ENCODE data around the gene ABHD14A. TPM values are rescaled to one million over a fixed set of nuclear protein-coding genes. Genes with fewer than 3 reads are reported as not detected.

The ABHD14A gene
- polyA plus RNA-seq, 1 of the 3 experiments (the other 2 are of a cell fraction), result 31.5 TPM

DNA sequence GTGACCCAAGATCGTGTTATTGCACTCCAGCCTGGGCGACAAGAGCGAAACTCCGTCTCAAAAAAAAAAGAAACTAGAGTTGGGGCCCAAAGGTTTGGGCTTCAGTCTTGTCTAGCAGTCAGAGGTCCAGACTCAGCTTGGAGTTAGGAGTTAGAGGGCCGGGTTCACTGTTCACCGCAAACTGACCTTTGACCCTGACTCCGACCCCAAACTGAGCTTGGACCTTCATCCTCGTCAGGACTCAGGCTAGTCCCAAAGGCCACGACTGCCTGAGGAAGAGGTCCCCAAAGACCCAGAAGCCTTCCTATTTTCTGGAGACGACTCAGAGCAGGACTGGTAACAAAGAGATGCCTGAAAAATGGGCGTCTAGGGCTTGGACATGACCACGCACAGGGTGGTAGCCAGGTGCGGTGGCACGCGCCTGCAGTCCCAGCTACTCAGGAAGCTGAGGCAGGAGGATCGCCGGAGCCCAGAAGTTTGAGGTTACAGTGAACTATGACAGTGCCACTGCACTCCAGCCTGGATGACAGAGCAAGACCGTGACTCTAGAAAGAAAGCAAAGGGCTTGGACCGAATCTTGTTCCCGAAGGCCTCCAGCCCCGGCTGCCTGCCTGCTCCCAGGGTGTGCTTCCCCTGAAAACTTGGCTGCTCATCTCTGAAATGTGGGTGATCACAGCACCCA lies 43.6 kb downstream of the ABHD14A start:
- no peaks in the 10 kb centered on the region for H3K36me3 ChIP-seq (replicated peaks in 1 of 2; ENCODE audit: control insufficient read depth in 1 of 2, insufficient read depth in 2 of 2, low read length in 1 of 2)
- no peak overlapping the region for H3K4me3 ChIP-seq (ENCODE audit: low read depth in 2 of 2, low read length in 1 of 2)
- H3K9ac ChIP-seq, result no peak overlapping the region
- H4K20me1 ChIP-seq (ENCODE audit: insufficient read depth), result no peaks in the 10 kb centered on the region
- no peak for TF ChIP-seq SIN3A (IDR thresholded peaks at IDR 0.05; ENCODE audit: borderline replicate concordance, low read depth, low read length)
- TF ChIP-seq, protein P1, sequence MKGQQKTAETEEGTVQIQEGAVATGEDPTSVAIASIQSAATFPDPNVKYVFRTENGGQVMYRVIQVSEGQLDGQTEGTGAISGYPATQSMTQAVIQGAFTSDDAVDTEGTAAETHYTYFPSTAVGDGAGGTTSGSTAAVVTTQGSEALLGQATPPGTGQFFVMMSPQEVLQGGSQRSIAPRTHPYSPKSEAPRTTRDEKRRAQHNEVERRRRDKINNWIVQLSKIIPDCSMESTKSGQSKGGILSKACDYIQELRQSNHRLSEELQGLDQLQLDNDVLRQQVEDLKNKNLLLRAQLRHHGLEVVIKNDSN (IDR thresholded peaks at IDR 0.05; ENCODE audit: borderline replicate concordance, low read depth), result no peak
- no peaks in the 10 kb centered on the region for H3K79me2 ChIP-seq (ENCODE audit: insufficient read depth)
- H2AFZ ChIP-seq (ENCODE audit: low read depth), result no peak overlapping the region
- 92% methylated on average over 21 of the region's 21 CpGs for WGBS (ENCODE audit: low lambda C conversion rate)
- ChIA-PET POLR2A (interaction anchor here (0.9 kb wide), 1 partner anchor 23 kb away, joined by 3 read pairs; the partner anchor contains the start of gene RPL29), CTCF (interaction anchor here (1.6 to 24.7 kb wide), 4 partner anchors 10 to 105 kb away, joined by 5 to 983 read pairs (median 82); partner anchors contain the start of gene DUSP7)
- no peak overlapping the region for H3K4me2 ChIP-seq
- H3F3A ChIP-seq (replicated peaks; ENCODE audit: insufficient read depth), result peaks cover 3% of the 10 kb centered on the region
- no peaks in the 10 kb centered on the region for H3K27me3 ChIP-seq (ENCODE audit: insufficient read depth)
- peak overlapping the region in 1 of 2 experiments; percentile 88; a peak in 1 of 4 replicates for H3K27ac ChIP-seq (ENCODE audit: low read depth in 2 of 2, low read length in 1 of 2)
- H3K9me3 ChIP-seq, result no peaks in the 10 kb centered on the region
- no peaks in the 10 kb centered on the region for H3K9me2 ChIP-seq
- no peak for DNase-seq
- peaks cover 20 to 81% of the 10 kb centered on the region in 2 experiments; a peak in 2 of 4 replicates for H3K4me1 ChIP-seq (ENCODE audit: control insufficient read depth in 1 of 2, insufficient read depth in 2 of 2, low read depth in 1 of 2, low read length in 1 of 2)

DNA sequence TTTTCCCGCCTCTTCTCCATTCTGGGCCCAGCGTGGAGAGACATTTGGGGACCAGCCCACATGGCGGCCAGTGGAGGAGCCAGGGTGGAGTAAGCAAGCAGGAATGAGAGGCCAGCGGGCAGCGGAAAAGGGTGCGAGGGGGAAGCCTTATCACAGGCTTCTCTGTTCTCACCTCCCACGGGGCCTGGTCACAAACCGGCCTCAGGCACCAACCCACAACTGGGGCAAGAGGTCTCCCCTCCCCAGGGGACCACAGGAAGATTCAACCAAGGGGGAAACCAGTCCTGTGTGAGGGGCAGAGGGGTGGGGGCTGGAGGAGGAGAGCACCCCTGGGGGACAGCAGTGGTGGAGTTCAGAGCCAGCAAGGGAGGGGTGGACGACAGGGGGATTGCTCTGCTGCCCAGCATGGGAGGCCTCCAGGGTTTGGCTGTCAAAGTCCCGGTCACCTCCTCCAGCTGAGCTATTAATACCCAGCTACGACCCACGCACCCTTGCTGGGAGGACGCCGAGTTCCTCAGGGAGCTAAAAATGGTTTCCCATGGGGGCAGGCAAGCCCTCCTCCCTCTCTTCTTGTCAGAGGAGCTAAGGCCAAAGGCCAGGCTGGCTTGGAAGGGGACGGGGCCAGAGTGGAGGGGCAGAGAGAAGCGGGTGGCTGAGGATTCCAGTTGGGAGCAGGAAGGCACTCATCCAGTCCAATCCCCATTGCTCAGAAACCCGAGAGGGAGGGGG lies 44.7 kb downstream of the ABHD14A start:
- TF ChIP-seq NRF1 (IDR thresholded peaks at IDR 0.05; ENCODE audit: low read depth, low read length) (no peak), TEAD4 (IDR thresholded peaks at IDR 0.05; ENCODE audit: borderline replicate concordance, insufficient read depth) (no peak), POLR2AphosphoS5 (IDR thresholded peaks at IDR 0.05; ENCODE audit: low read depth, low read length) (no peak), EP300 (IDR thresholded peaks at IDR 0.05; ENCODE audit: borderline replicate concordance in 1 of 2, low read depth in 1 of 2, low read length in 1 of 2) (no peak), JUND (IDR thresholded peaks at IDR 0.05) (no peak), FOSL2 (IDR thresholded peaks at IDR 0.05; ENCODE audit: borderline replicate concordance, low read depth) (no peak)
- TF ChIP-seq, protein P2, sequence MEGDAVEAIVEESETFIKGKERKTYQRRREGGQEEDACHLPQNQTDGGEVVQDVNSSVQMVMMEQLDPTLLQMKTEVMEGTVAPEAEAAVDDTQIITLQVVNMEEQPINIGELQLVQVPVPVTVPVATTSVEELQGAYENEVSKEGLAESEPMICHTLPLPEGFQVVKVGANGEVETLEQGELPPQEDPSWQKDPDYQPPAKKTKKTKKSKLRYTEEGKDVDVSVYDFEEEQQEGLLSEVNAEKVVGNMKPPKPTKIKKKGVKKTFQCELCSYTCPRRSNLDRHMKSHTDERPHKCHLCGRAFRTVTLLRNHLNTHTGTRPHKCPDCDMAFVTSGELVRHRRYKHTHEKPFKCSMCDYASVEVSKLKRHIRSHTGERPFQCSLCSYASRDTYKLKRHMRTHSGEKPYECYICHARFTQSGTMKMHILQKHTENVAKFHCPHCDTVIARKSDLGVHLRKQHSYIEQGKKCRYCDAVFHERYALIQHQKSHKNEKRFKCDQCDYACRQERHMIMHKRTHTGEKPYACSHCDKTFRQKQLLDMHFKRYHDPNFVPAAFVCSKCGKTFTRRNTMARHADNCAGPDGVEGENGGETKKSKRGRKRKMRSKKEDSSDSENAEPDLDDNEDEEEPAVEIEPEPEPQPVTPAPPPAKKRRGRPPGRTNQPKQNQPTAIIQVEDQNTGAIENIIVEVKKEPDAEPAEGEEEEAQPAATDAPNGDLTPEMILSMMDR (IDR thresholded peaks at IDR 0.05), result no peak
- TF ChIP-seq, protein P1 (IDR thresholded peaks at IDR 0.05; ENCODE audit: borderline replicate concordance, low read depth), result no peak
- TF ChIP-seq, protein P3, sequence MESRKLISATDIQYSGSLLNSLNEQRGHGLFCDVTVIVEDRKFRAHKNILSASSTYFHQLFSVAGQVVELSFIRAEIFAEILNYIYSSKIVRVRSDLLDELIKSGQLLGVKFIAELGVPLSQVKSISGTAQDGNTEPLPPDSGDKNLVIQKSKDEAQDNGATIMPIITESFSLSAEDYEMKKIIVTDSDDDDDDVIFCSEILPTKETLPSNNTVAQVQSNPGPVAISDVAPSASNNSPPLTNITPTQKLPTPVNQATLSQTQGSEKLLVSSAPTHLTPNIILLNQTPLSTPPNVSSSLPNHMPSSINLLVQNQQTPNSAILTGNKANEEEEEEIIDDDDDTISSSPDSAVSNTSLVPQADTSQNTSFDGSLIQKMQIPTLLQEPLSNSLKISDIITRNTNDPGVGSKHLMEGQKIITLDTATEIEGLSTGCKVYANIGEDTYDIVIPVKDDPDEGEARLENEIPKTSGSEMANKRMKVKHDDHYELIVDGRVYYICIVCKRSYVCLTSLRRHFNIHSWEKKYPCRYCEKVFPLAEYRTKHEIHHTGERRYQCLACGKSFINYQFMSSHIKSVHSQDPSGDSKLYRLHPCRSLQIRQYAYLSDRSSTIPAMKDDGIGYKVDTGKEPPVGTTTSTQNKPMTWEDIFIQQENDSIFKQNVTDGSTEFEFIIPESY (IDR thresholded peaks at IDR 0.05; ENCODE audit: borderline replicate concordance, low read depth), result no peak
- Histone ChIP-seq H3K9me3 (no peaks in the 10 kb centered on the region), H3K4me1 (ENCODE audit: control insufficient read depth in 1 of 2, insufficient read depth in 2 of 2, low read depth in 1 of 2, low read length in 1 of 2) (peaks cover 20 to 82% of the 10 kb centered on the region in 2 experiments; a peak in 2 of 4 replicates), H3K27me3 (ENCODE audit: insufficient read depth) (no peaks in the 10 kb centered on the region), H3K36me3 (replicated peaks in 1 of 2; ENCODE audit: control insufficient read depth in 1 of 2, insufficient read depth in 2 of 2, low read length in 1 of 2) (no peaks in the 10 kb centered on the region), H3K9me2 (no peaks in the 10 kb centered on the region), H2AFZ (ENCODE audit: low read depth) (no peak overlapping the region), H4K20me1 (ENCODE audit: insufficient read depth) (no peaks in the 10 kb centered on the region), H3K27ac (ENCODE audit: low read depth in 2 of 2, low read length in 1 of 2) (peak overlapping the region in 1 of 2 experiments; percentile 88; a peak in 1 of 4 replicates), H3K4me2 (no peak overlapping the region), H3K9ac (no peak overlapping the region), H3K4me3 (ENCODE audit: low read depth in 2 of 2, low read length in 1 of 2) (no peak overlapping the region), H3K79me2 (ENCODE audit: insufficient read depth) (no peaks in the 10 kb centered on the region), H3F3A (replicated peaks; ENCODE audit: insufficient read depth) (peaks cover 3% of the 10 kb centered on the region)
- WGBS (ENCODE audit: low lambda C conversion rate), result 93% methylated on average over 13 of the region's 17 CpGs
- POLR2A ChIA-PET, result no interaction called here
- no peak for DNase-seq
- CTCF ChIA-PET, result interaction anchor here (1.6 to 24.7 kb wide), 3 partner anchors 9 to 30 kb away, joined by 5 to 983 read pairs (median 159); partner anchors contain the start of gene DUSP7

Data from SK-N-SH (cell line).